PFSK-1 (cell line): ENCODE results near the gene ANO10.

Experiments
- POLR2AphosphoS5 ChIP-seq: IDR thresholded peaks from 2 replicates; pipeline ENCODE4 v1.6.1; 2012; ENCODE audit warnings: low read depth, mild to moderate bottlenecking, control low read depth, low read length, moderate library complexity
- SIN3A ChIP-seq: IDR thresholded peaks from 2 replicates; pipeline ENCODE4 v1.6.1; 2012; ENCODE audit warnings: mild to moderate bottlenecking, low read length, moderate library complexity, borderline replicate concordance; ENCODE audit not compliant: insufficient read depth
- TF ChIP-seq, protein P1 (sequence below), 2 experiments: IDR thresholded peaks; 2 replicates each; pipeline versions ENCODE4 v1.6.1 to v1.8.0; 2011 to 2012; ENCODE audit warnings: low read depth in 2 of 2, low read length in 2 of 2, control low read depth in 1 of 2, inconsistent platforms in 1 of 2, mild to moderate bottlenecking in 1 of 2, moderate library complexity in 1 of 2; ENCODE audit not compliant: insufficient read depth in 1 of 2

DNA sequence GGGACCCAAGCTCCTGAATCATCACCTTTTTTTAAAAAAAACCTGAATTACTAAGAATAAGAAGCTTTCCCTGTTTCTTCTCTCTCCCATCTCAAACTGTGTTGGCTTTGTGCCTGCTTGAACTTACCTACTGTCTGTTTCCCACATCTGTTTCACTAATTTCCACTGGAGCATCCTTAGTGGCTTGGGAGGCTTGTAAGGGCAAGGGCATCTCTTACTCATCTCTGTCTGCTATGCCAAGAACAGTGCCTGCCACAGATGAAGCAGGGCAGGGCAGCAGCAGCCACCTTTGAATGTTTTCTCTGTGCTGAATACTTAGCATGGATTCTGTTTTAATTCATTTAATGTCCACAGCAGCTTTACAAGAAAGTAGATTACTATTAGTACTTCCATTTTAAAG, 293.2 kb downstream of the ANO10 start:
- no peak for TF ChIP-seq POLR2AphosphoS5
- no peak for TF ChIP-seq SIN3A
- TF ChIP-seq, protein P1, sequence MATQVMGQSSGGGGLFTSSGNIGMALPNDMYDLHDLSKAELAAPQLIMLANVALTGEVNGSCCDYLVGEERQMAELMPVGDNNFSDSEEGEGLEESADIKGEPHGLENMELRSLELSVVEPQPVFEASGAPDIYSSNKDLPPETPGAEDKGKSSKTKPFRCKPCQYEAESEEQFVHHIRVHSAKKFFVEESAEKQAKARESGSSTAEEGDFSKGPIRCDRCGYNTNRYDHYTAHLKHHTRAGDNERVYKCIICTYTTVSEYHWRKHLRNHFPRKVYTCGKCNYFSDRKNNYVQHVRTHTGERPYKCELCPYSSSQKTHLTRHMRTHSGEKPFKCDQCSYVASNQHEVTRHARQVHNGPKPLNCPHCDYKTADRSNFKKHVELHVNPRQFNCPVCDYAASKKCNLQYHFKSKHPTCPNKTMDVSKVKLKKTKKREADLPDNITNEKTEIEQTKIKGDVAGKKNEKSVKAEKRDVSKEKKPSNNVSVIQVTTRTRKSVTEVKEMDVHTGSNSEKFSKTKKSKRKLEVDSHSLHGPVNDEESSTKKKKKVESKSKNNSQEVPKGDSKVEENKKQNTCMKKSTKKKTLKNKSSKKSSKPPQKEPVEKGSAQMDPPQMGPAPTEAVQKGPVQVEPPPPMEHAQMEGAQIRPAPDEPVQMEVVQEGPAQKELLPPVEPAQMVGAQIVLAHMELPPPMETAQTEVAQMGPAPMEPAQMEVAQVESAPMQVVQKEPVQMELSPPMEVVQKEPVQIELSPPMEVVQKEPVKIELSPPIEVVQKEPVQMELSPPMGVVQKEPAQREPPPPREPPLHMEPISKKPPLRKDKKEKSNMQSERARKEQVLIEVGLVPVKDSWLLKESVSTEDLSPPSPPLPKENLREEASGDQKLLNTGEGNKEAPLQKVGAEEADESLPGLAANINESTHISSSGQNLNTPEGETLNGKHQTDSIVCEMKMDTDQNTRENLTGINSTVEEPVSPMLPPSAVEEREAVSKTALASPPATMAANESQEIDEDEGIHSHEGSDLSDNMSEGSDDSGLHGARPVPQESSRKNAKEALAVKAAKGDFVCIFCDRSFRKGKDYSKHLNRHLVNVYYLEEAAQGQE (IDR thresholded peaks at IDR 0.05; ENCODE audit: insufficient read depth in 1 of 2, low read depth in 2 of 2, low read length in 2 of 2): no peak
